Spleen (tissue), 7 donors: Measurements from ENCODE around the gene HHLA2.
"Not testable (repeated sequence)": the region's sequence is repeated elsewhere in the genome, so short reads cannot be mapped to it uniquely, and the experiment has no call there.

Source experiments
- CTCF ChIP-seq, 11 experiments: fragments of 200-600 bp in 7 of 11; fragments of 450-650 bp in 4 of 11; sonication (generic) in 4 of 11; IDR thresholded peaks in 8 of 11; conservative IDR thresholded peaks in 3 of 11; 1 replicate in 7 of 11; 2 replicates in 4 of 11; pipeline versions ENCODE4 v1.4.0 to v1.8.0; 2016 to 2021; ENCODE audit warnings: antibody characterized with exemption in 11 of 11, inconsistent platforms in 4 of 11, mild to moderate bottlenecking in 1 of 11
- POLR2A ChIP-seq, 3 donors: fragments of 450-650 bp; IDR thresholded peaks; one replicate each; pipeline ENCODE4 v1.5.1; 2017; ENCODE audit warnings: antibody characterized with exemption in 3 of 3, mild to moderate bottlenecking in 1 of 3
- donor health status: DM: no; HTN: no; CAD: no; lungs with moderate emphysema.
- donor health status: DM: no; HTN: no; CAD: no.
- donor health status: DM: no; HTN: no; CAD: no.

- not testable (repeated sequence) for TF ChIP-seq POLR2A (IDR thresholded peaks at IDR 0.05); CTCF (IDR thresholded peaks at IDR 0.05 in 8 of 11, conservative IDR thresholded peaks at IDR 0.05 in 3 of 11)
Measured at GRCh38 chr3:108264534-108265298, 31.6 kb upstream of the HHLA2 start.
